GM19328 (cell line): ENCODE data around the gene OR2S2.
"Not testable (repeated sequence)": the region's sequence is repeated elsewhere in the genome, so short reads cannot be mapped to it uniquely, and the experiment has no call there.

Experiments
- ATAC-seq: cut with Tn5 transposase; IDR thresholded peaks from one replicate; pipeline ENCODE4 v1.9.1; 2021; ENCODE audit warnings: mild to moderate bottlenecking, moderate library complexity; ENCODE audit not compliant: unreplicated experiment

Gene OR2S2

DNA sequence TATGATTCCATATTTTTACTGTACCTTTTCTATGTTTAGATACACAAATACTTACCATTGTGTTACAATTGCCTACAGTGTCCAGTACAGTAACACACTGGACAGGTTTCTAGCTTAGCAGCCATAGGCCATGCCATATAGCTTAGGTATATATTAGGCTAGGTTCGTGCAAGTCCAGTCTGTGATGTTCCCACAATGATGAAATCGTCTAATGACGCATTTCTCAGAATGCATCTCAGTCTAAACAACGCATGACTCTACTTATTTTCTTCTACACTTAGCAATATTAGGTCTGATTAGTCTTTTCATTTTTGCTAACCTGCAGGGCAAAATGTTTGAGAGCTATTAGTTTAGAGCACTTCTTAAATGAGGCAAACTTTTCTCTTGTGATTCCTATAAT is 22.7 kb downstream of the OR2S2 start:
- no peak for ATAC-seq

DNA sequence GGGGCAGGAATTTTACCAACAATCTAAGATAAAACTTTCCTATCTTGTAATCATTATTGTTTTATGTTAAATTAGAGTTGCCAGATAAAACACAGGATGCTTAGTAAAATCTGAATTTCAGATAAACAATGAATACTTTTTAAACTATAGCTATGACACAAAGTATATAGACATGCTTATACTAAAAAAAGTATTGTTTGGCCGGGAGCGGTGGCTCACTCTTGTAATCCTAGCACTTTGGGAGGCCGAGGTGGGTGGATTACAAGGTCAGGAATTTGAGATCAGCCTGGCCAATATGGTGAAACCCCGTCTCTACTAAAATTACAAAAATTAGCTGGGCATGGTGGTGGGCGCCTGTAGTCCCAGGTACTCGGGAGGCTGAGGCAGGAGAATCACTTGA is 23.9 kb downstream of the OR2S2 start:
- ATAC-seq, result not testable (repeated sequence)

- ATAC-seq, result no peak
Observed at GRCh38 chr9:35933550-35934067, 24.3 kb downstream of the OR2S2 start.

- no peak for ATAC-seq
Observed at GRCh38 chr9:35932735-35933134, 25.2 kb downstream of the OR2S2 start.

- ATAC-seq, result no peak
Observed at GRCh38 chr9:35930989-35931388, 27.0 kb downstream of the OR2S2 start.

GRCh38 chr9:35930521-35930920 is 27.4 kb downstream of the OR2S2 start:
- no peak for ATAC-seq

GRCh38 chr9:35929453-35929718 is 28.6 kb downstream of the OR2S2 start:
- ATAC-seq, result no peak

DNA sequence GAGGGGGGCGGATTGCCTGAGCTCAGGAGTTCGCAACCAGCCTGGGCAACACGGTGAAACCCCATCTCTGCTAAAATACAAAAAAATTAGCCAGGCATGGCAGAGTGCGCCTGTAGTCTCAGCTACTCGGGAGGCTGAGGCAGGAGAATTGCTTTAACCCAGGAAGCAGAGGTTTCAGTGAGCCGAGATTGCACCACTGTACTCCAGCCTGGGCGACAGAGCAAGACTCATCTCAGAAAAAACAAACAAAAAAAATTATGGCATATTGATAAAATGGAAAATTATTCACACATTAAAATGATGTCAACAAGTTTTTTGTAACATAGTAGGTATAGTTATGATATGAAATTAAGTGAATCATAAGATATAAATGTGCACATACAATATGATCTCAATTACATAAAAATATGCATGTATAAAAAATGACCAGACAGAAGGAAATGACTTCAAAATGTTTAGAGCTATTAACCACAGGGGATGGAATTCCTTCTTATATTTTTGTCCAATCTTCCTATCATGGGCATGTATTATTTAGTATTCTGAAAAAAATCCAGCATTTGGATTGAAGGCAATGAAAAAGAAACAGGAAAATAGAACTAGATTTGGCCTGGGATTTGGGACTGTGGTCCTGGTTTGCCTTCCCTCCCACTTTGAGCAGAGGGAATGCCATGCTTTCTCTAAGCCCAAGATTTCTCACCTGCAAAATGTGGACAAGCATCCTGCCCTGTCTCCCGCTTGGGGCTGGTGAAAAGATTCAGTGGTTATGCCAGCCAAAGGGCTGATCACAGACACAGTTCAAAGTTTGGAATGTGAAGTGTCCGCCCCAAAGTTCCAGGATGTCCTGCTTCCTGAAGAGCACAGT is 29.1 kb downstream of the OR2S2 start:
- ATAC-seq, result no peak

DNA sequence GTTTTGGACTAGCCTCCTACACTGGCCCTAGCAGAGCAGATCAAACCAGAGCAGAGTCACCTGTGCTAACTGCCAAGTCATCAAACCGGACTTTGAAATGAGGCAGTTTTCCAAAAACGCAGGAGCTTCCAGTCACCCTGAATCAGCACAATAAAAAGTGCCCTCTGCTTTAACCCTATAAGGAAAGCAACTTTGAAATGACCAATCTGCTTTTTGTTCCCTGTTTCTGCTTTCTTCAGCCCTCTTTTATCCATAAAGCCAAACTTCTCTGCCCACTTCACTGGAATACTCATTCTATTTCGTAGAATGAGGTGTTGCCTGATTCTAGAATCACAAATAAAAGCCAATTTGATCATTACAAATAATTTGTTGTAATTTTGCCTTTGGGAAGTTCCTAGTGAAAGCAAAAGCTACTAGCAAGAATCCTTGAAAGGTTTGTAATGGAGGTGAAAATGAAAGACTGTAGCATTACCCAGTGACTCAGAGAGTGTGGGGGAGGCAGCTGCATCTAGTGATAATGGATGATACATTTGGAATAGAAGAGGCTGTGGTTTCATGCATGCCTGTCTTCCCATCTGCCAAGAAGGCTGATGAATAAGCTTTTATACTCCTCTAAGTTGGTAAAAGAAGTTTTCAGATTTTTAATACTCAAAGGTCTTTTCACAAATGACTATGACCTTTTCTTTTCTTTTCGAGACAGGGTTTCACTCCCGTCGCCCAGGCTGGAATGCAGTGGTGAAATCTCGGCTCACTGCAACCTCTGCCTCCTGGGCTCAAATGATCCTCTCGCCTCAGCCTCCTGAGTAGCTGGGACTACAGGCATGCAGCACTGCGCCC is 33.8 kb downstream of the OR2S2 start:
- no peak for ATAC-seq

DNA sequence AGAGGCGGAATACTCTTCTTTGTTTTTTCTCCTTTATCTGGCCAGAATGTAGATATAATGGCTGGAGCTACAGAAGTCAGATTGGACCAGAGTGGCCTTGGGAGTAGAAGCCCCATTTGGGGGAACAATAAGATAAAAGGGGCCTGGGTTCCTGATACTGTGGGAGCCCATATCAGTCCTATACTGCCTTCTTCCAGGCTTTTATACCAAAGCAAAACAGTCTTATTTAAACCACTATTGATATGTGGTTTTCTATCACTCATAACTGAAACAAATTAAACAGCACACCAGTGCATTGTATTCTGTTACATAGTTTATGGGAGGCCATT is 34.4 kb downstream of the OR2S2 start:
- no peak for ATAC-seq

GRCh38 chr9:35920051-35920620 is 37.8 kb downstream of the OR2S2 start:
- no peak for ATAC-seq

DNA sequence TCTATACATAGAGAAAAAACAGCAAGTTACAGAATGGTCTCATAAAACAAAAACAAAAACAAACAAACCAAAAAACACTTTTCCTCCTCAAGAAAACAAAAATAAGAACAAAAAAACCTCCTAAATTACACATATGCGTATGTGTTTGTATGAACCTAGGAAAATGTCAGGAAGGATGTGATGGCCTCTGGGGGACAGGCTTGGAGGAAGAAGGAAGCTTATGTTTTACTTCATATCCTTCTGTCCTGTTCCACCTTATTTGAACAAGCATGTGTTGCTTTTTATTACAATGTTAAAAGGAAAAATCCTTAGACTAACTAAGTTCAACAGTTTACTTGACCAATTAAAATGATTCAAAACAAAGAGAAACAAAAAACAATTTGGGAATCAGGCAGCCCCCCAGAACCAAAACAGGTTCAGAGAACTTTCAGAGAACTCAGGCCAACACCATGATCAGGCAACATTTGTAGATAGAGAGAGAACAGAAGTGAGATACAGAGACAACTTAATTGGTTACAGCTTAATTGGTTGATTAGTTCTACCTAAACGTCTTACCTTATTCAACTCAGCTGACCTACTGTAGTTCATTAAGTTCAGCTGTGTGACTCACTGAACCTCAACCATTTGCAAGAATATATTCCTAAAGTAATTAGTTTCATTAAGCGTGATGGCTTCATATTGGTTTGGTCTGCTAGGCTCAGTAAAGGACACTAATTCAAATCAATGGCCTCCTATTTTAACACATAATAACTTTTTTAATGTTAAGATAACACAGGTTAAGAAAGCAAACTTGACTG is 38.5 kb downstream of the OR2S2 start:
- ATAC-seq, result no peak

DNA sequence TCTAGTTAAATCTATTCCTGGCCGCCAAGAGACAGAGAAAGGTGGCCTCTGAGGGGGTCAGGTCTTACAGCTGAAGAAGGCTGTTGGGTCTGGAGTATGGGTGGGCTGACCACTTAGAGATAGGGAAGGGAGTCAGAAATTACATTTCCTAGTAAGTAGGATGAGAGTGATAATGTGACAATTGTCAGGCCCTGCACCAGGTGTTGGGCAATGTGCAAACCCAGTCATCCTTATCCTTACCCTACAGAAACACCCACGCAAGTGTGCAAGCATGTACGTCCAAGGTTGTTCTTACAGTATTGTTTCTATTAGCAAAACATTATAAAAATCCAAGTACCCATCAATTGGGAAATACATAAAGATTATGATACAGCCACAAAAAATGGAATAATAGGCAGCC is 39.2 kb downstream of the OR2S2 start:
- no peak for ATAC-seq

GRCh38 chr9:35917261-35917660 is 40.7 kb downstream of the OR2S2 start:
- no peak for ATAC-seq

DNA sequence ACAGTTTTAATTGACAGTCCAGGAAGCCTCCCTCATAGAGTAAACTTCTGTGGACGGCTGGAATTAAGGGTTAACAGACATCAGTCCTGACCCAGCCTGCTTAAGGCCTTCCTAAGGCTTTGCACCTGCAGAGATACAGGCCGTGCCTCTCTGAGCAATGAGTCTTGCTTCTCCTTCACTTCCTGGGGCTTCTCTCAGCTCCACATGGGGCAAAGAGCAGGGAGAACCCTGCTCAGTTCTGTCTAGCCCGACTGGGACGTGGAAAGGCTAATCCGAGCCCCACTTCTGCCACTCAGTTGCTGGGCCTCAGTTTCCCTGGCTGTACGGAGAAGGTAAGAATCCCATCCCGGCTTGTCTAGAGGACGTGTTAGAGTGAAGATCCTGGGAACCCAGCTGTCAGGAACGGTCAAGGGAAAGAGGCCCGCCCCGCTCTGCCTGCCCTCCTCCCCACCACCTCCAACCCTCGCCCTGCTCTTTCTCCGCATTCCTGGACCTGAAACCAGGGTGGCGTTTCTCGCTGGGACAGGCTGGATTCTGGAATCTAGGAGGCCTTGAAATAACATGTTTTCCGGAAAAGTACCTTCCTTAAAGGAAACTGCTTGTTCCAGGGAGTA is 42.2 kb downstream of the OR2S2 start:
- no peak for ATAC-seq

- no peak for ATAC-seq
Observed at GRCh38 chr9:35914301-35914807, 43.6 kb downstream of the OR2S2 start.

- ATAC-seq, result not testable (repeated sequence)
Observed at GRCh38 chr9:35913429-35913828, 44.5 kb downstream of the OR2S2 start.

GRCh38 chr9:35912791-35913400 is 45.1 kb downstream of the OR2S2 start:
- no peak for ATAC-seq

GRCh38 chr9:35911690-35912089 is 46.3 kb downstream of the OR2S2 start:
- ATAC-seq, result no peak
